HCT116 (cell line): ENCODE measurements around the gene FAP.

Experiments
- CBX3 ChIP-seq: IDR thresholded peaks from 2 replicates; pipeline ENCODE4 v1.6.1; 2012; ENCODE audit warnings: low read depth
- CTCF ChIP-seq, 3 experiments: fragments of 200-600 bp in 1 of 3; sonication (generic) in 1 of 3; IDR thresholded peaks in 2 of 3; conservative IDR thresholded peaks in 1 of 3; 2 replicates each; pipeline ENCODE4 v1.5.1; 2012 to 2017; ENCODE audit warnings: low read depth in 2 of 3, low read length in 2 of 3, antibody characterized with exemption in 1 of 3, borderline replicate concordance in 1 of 3, control low read depth in 1 of 3, mild to moderate bottlenecking in 1 of 3, mixed read lengths in 1 of 3, mixed run types in 1 of 3, moderate library complexity in 1 of 3; ENCODE audit not compliant: insufficient read depth in 1 of 3
- EZH2 ChIP-seq: fragments of 200-600 bp; sonication (generic); IDR thresholded peaks from 2 replicates; pipeline ENCODE4 v1.6.1; 2017; ENCODE audit warnings: antibody characterized with exemption, mixed run types
- EZH2phosphoT487 ChIP-seq: fragments of 200-600 bp; IDR thresholded peaks from 2 replicates; pipeline ENCODE4 v1.6.1; 2018; ENCODE audit warnings: antibody characterized with exemption, borderline replicate concordance
- JUND ChIP-seq: IDR thresholded peaks from 2 replicates; pipeline ENCODE4 v1.6.1; 2012
- MAX ChIP-seq: IDR thresholded peaks from 2 replicates; pipeline ENCODE4 v1.6.1; 2012
- POLR2A ChIP-seq: IDR thresholded peaks from 2 replicates; pipeline ENCODE4 v1.7.0; 2011; ENCODE audit warnings: borderline replicate concordance; ENCODE audit not compliant: insufficient read depth, insufficient read length; ENCODE audit errors: extremely low read depth
- POLR2AphosphoS5 ChIP-seq: IDR thresholded peaks from 2 replicates; pipeline ENCODE4 v1.6.1; 2011; ENCODE audit warnings: mild to moderate bottlenecking, low read depth, low read length, moderate library complexity
- REST ChIP-seq: IDR thresholded peaks from 2 replicates; pipeline ENCODE4 v1.6.1; 2012; ENCODE audit warnings: low read depth
- TCF7L2 ChIP-seq: IDR thresholded peaks from 2 replicates; pipeline ENCODE4 v1.7.0; 2011; ENCODE audit warnings: borderline replicate concordance, inconsistent platforms; ENCODE audit not compliant: insufficient read depth, insufficient read length; ENCODE audit errors: extremely low read depth
- YY1 ChIP-seq: IDR thresholded peaks from 2 replicates; pipeline ENCODE4 v1.6.1; 2011; ENCODE audit warnings: low read length, low read depth, moderate library complexity, mild to moderate bottlenecking; ENCODE audit not compliant: insufficient replicate concordance; ENCODE audit errors: extremely low read depth
- ZFX ChIP-seq: fragments of 450-650 bp; IDR thresholded peaks from 2 replicates; pipeline ENCODE4 v1.6.1; 2017

GRCh38 chr2:162242586-162243280, 512 bp downstream of the FAP start:
- TF ChIP-seq CTCF (IDR thresholded peaks at IDR 0.05 in 2 of 3, conservative IDR thresholded peaks at IDR 0.05 in 1 of 3; ENCODE audit: borderline replicate concordance in 1 of 3, insufficient read depth in 1 of 3, low read depth in 2 of 3, low read length in 2 of 3) (no peak), JUND (no peak), REST (no peak), MAX (no peak), POLR2AphosphoS5 (no peak), POLR2A (no peak), YY1 (no peak), TCF7L2 (no peak), EZH2 (no peak), EZH2phosphoT487 (no peak), CBX3 (no peak), ZFX (no peak)
